H1 (cell line): Measurements from ENCODE around the gene KYNU. TPM values are rescaled to one million over a fixed set of nuclear protein-coding genes. Genes with fewer than 3 reads are reported as not detected.

Experiments
- CTCF ChIA-PET: fragments of 300-600 bp; sonication (Branson Sonifier 250); formaldehyde crosslinking; loops from one replicate; lab custom pipeline; 2021; ENCODE audit not compliant: partially characterized antibody; lab: Charles Lee
- POLR2A ChIA-PET: fragments of 300-600 bp; sonication (Branson Sonifier 250); formaldehyde crosslinking; loops from one replicate; lab custom pipeline; 2021; ENCODE audit warnings: inconsistent platforms; ENCODE audit not compliant: partially characterized antibody; lab: Charles Lee
- DNase-seq, 2 experiments: peaks; one replicate each; pipeline versions ENCODE4 v3.0.0 to v3.0.0-alpha.2; 2010 to 2022; ENCODE audit warnings: low spot score in 2 of 2, low read depth in 1 of 2, mixed read lengths in 1 of 2
- FAIRE-seq: peaks from 2 replicates; lab custom pipeline; 2011; peaks lifted over from hg19 to GRCh38; lab: Jason Lieb, UNC
- H2AFZ ChIP-seq: 2 replicates; pipeline ENCODE4 v1.8.1; 2012; ENCODE audit warnings: low read length, inconsistent platforms
- H2AK5ac ChIP-seq: 2 replicates; pipeline ENCODE4 v1.6.1; 2013; ENCODE audit warnings: low read depth, low read length
- H2BK120ac ChIP-seq: replicated peaks from 2 replicates; pipeline ENCODE3; 2013; ENCODE audit warnings: low read depth, low read length, inconsistent platforms
- H2BK12ac ChIP-seq: 2 replicates; pipeline ENCODE4 v1.6.1; 2013; ENCODE audit warnings: low read depth, low read length
- H2BK15ac ChIP-seq: 2 replicates; pipeline ENCODE4 v1.6.1; 2013; ENCODE audit warnings: low read length
- H2BK20ac ChIP-seq: 2 replicates; pipeline ENCODE4 v1.6.1; 2013; ENCODE audit warnings: low read length
- H2BK5ac ChIP-seq: 2 replicates; pipeline ENCODE4 v1.6.1; 2013; ENCODE audit warnings: low read depth, low read length
- H3K14ac ChIP-seq: 2 replicates; pipeline ENCODE4 v1.6.1; 2013; ENCODE audit warnings: inconsistent platforms; ENCODE audit not compliant: insufficient read length
- H3K18ac ChIP-seq: 2 replicates; pipeline ENCODE4 v1.6.1; 2013; ENCODE audit warnings: low read length; ENCODE audit errors: extremely low read depth
- H3K23ac ChIP-seq: 2 replicates; pipeline ENCODE4 v1.6.1; 2013; ENCODE audit warnings: inconsistent platforms; ENCODE audit not compliant: insufficient read length
- H3K23me2 ChIP-seq: 2 replicates; pipeline ENCODE4 v1.6.1; 2013; ENCODE audit warnings: low read depth, low read length
- H3K27ac ChIP-seq: 2 replicates; pipeline ENCODE4 v1.6.1; 2011; ENCODE audit warnings: low read depth, low read length, inconsistent platforms
- H3K27me3 ChIP-seq, 4 experiments: replicated peaks in 1 of 4; 1 replicate in 1 of 4; 2 replicates in 3 of 4; pipeline versions ENCODE4 v1.6.1 to v1.8.1; 2011 to 2013; ENCODE audit warnings: low read length in 3 of 4, mild to moderate bottlenecking in 3 of 4, inconsistent platforms in 2 of 4, mixed read lengths in 2 of 4, moderate library complexity in 1 of 4; ENCODE audit not compliant: control insufficient read depth in 3 of 4, insufficient read depth in 3 of 4; ENCODE audit errors: extremely low read depth in 1 of 4
- H3K36me3 ChIP-seq, 4 experiments: 2 replicates each; pipeline versions ENCODE4 v1.6.1 to v1.8.1; 2011 to 2013; ENCODE audit warnings: mild to moderate bottlenecking in 4 of 4, low read length in 3 of 4, moderate library complexity in 2 of 4, control low read depth in 1 of 4, inconsistent platforms in 1 of 4; ENCODE audit not compliant: insufficient read depth in 4 of 4, control insufficient read depth in 2 of 4
- H3K4ac ChIP-seq: replicated peaks from 2 replicates; pipeline ENCODE3; 2013; ENCODE audit warnings: low read length, low read depth, mixed read lengths, inconsistent platforms; ENCODE audit not compliant: insufficient read length
- H3K4me1 ChIP-seq, 4 experiments: replicated peaks in 1 of 4; 1 replicate in 1 of 4; 2 replicates in 3 of 4; pipeline versions ENCODE4 v1.6.1 to v1.8.1; 2011 to 2013; ENCODE audit warnings: low read length in 3 of 4, inconsistent platforms in 2 of 4, mixed read lengths in 1 of 4; ENCODE audit not compliant: insufficient read depth in 4 of 4, control insufficient read depth in 3 of 4
- H3K4me2 ChIP-seq, 2 experiments: 2 replicates each; pipeline versions ENCODE4 v1.6.1 to v1.8.1; 2011 to 2013; ENCODE audit warnings: low read depth in 2 of 2, low read length in 2 of 2, control low read depth in 1 of 2, inconsistent platforms in 1 of 2, mild to moderate bottlenecking in 1 of 2; ENCODE audit not compliant: insufficient read depth in 1 of 2
- H3K4me3 ChIP-seq, 4 experiments: fragments of 200-600, 300-600 bp in 1 of 4; sonication (generic), shearing (Covaris generic), sonication (Bioruptor Twin) in 1 of 4; 2 replicates each; pipeline versions ENCODE4 v1.5.1 to v1.8.1; 2011 to 2016; ENCODE audit warnings: low read length in 4 of 4, low read depth in 3 of 4, control low read depth in 2 of 4, inconsistent platforms in 2 of 4, mild to moderate bottlenecking in 2 of 4, mixed read lengths in 1 of 4, moderate library complexity in 1 of 4; ENCODE audit not compliant: insufficient read depth in 2 of 4; ENCODE audit errors: extremely low read depth in 1 of 4
- H3K56ac ChIP-seq: replicated peaks from 2 replicates; pipeline ENCODE3; 2013; ENCODE audit warnings: low read depth, mild to moderate bottlenecking, mixed read lengths, low read length, inconsistent platforms; ENCODE audit not compliant: insufficient read length
- H3K79me1 ChIP-seq: 2 replicates; pipeline ENCODE4 v1.6.1; 2013; ENCODE audit warnings: low read depth, low read length, control low read depth
- H3K79me2 ChIP-seq, 2 experiments: 2 replicates each; pipeline versions ENCODE4 v1.6.1 to v1.8.1; 2012 to 2013; ENCODE audit warnings: low read length in 2 of 2, mild to moderate bottlenecking in 2 of 2, inconsistent platforms in 1 of 2; ENCODE audit not compliant: insufficient read depth in 2 of 2, control insufficient read depth in 1 of 2
- H3K9ac ChIP-seq, 4 experiments: replicated peaks in 1 of 4; 1 replicate in 1 of 4; 2 replicates in 3 of 4; pipeline versions ENCODE4 v1.6.1 to v1.8.1; 2011 to 2013; ENCODE audit warnings: low read depth in 3 of 4, low read length in 3 of 4, control low read depth in 2 of 4, mild to moderate bottlenecking in 2 of 4, moderate library complexity in 2 of 4, inconsistent platforms in 1 of 4; ENCODE audit errors: extremely low read depth in 1 of 4
- H3K9me3 ChIP-seq, 2 experiments: 2 replicates each; pipeline versions ENCODE4 v1.6.1 to v1.8.1; 2012 to 2013; ENCODE audit warnings: mild to moderate bottlenecking in 2 of 2, moderate library complexity in 2 of 2, control low read depth in 1 of 2, inconsistent platforms in 1 of 2, low read depth in 1 of 2, low read length in 1 of 2, mixed read lengths in 1 of 2; ENCODE audit not compliant: insufficient read depth in 2 of 2
- H4K20me1 ChIP-seq, 2 experiments: replicated peaks in 1 of 2; 2 replicates each; pipeline versions ENCODE3 to v1.8.1; 2011 to 2013; ENCODE audit warnings: inconsistent platforms in 2 of 2, low read length in 2 of 2, mild to moderate bottlenecking in 1 of 2; ENCODE audit not compliant: insufficient read depth in 2 of 2, control insufficient read depth in 1 of 2
- H4K5ac ChIP-seq: 2 replicates; pipeline ENCODE4 v1.6.1; 2013; ENCODE audit warnings: low read length, low read depth, mixed read lengths, inconsistent platforms; ENCODE audit not compliant: insufficient read length
- H4K8ac ChIP-seq: 2 replicates; pipeline ENCODE4 v1.8.0; 2013; ENCODE audit warnings: mild to moderate bottlenecking, moderate library complexity, low read length, inconsistent platforms; ENCODE audit not compliant: insufficient read depth; ENCODE audit errors: extremely low read depth
- H4K91ac ChIP-seq: replicated peaks from 2 replicates; pipeline ENCODE3; 2013; ENCODE audit warnings: low read length, mixed read lengths, inconsistent platforms; ENCODE audit not compliant: insufficient read length
- ASH2L ChIP-seq: fragments of 200-600, 300-600 bp; sonication (generic); IDR thresholded peaks from one replicate; pipeline ENCODE4 v1.7.1; 2017; ENCODE audit warnings: low read length
- ATF2 ChIP-seq: IDR thresholded peaks from 2 replicates; pipeline ENCODE4 v1.6.1; 2012; ENCODE audit warnings: low read length, inconsistent platforms
- CEBPB ChIP-seq: IDR thresholded peaks from 2 replicates; pipeline ENCODE4 v1.6.1; 2012; ENCODE audit warnings: low read depth, low read length
- CTBP2 ChIP-seq: IDR thresholded peaks from 2 replicates; pipeline ENCODE4 v1.7.0; 2011; ENCODE audit warnings: borderline replicate concordance, mild to moderate bottlenecking, moderate library complexity, mixed read lengths, low read length; ENCODE audit not compliant: insufficient read depth, insufficient read length
- MAX ChIP-seq: IDR thresholded peaks from 2 replicates; pipeline ENCODE4 v1.6.1; 2012; ENCODE audit warnings: inconsistent platforms
- PHF8 ChIP-seq: fragments of 200-600 bp; sonication (generic); conservative IDR thresholded peaks from 2 replicates; pipeline ENCODE4 v1.7.1; 2012; ENCODE audit warnings: low read depth, mild to moderate bottlenecking, inconsistent platforms, low read length, moderate library complexity
- RNF2 ChIP-seq: fragments of 200-900, 300-1000 bp; sonication (generic); IDR thresholded peaks from 2 replicates; pipeline ENCODE4 v1.7.1; 2016; ENCODE audit warnings: borderline replicate concordance, low read depth, mild to moderate bottlenecking, antibody characterized with exemption, low read length; ENCODE audit not compliant: poor library complexity, severe bottlenecking; ENCODE audit errors: missing control alignments
- SAP30 ChIP-seq: fragments of 300-600 bp; sonication (generic); IDR thresholded peaks from 2 replicates; pipeline ENCODE4 v1.7.1; 2012; ENCODE audit warnings: low read length, moderate library complexity, mild to moderate bottlenecking, inconsistent platforms; ENCODE audit not compliant: insufficient read depth, insufficient replicate concordance
- SIRT6 ChIP-seq: IDR thresholded peaks from one replicate; pipeline ENCODE4 v1.7.1; 2012; ENCODE audit warnings: low read length, inconsistent platforms
- SUZ12 ChIP-seq: fragments of 200-600 bp; sonication (generic); IDR thresholded peaks from 2 replicates; pipeline ENCODE4 v1.6.1; 2012; ENCODE audit warnings: mild to moderate bottlenecking, inconsistent platforms, low read length, moderate library complexity, mixed read lengths
- WGBS, 2 experiments: shearing (Covaris generic) in 1 of 2; methylation state at CpG; one replicate each; pipeline versions ENCODE4 v1.1.6 to v1.1.7; 2013 to 2015; ENCODE audit warnings: low lambda C conversion rate in 2 of 2, mixed read lengths in 2 of 2, inconsistent platforms in 1 of 2, low coverage in 1 of 2, missing lambda C conversion rate in 1 of 2; ENCODE audit not compliant: insufficient replicate concordance in 2 of 2, insufficient coverage in 1 of 2, insufficient read length in 1 of 2; ENCODE audit errors: extremely low coverage in 1 of 2, missing lambda C conversion rate in 1 of 2; 5-methylcytosine and 5-hydroxymethylcytosine counted together
- polyA plus RNA-seq, 7 experiments: library from polyadenylated mRNA; depleted of rRNA in 3 of 7; stranded (reverse) in 5 of 7; unstranded in 2 of 7; fragments of >200 nt in 5 of 7; fragments of 200-250 nt in 2 of 7; gene quantifications; 1 replicate in 5 of 7; 2 replicates in 1 of 7; 4 replicates in 1 of 7; pipeline versions ENCODE4 v1.2.1 to v1.2.3, GENCODE V29; 2011 to 2013; ENCODE audit warnings: missing spikeins in 2 of 7, mixed read lengths in 2 of 7
- total RNA-seq: library from RNA; stranded (reverse); fragmentation: NEBNext Ultra II Directional; extraction: Animal tissue kit (Norgen Biotek cat#: 25700); gene quantifications from 2 replicates; pipeline ENCODE4 v1.2.1, GENCODE V29; 2021
- TF ChIP-seq, protein P1 (sequence below): IDR thresholded peaks from 2 replicates; pipeline ENCODE4 v1.6.1; 2012; ENCODE audit warnings: inconsistent platforms

Gene KYNU
- total and polyA plus RNA-seq, 2 of the 8 experiments (the other 6 are each of a cell fraction or from before 2014, with no cell fraction given) = 0.09 to 0.13 TPM

DNA sequence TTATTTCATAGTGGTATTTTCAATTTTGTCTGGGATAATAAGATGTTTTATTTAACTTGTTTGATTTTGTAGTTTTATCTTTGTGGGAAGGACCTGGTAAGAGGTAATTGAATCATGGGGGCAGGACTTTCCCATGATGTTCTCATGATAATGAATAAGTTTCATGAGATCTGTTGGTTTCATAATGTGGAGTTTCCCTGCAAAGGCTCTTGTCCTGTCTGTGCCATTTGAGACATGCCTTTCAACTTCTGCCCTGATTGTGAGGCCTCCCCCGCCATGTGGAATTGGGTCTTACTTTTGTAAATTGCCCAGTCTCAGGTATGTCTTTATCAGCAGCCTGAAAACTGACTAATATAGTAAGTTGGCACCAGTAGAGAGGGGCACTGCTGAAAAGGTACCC lies 174.0 kb downstream of the KYNU start:
- no peaks in the 10 kb centered on the region for H3K23me2 ChIP-seq
- no peak overlapping the region for H4K8ac ChIP-seq
- no peak overlapping the region for H2BK120ac ChIP-seq
- H3K4me2 ChIP-seq = no peak overlapping the region
- no peak overlapping the region for H4K5ac ChIP-seq
- H3K4ac ChIP-seq = no peak overlapping the region
- POLR2A ChIA-PET = no interaction called here
- H3K4me1 ChIP-seq = no peaks in the 10 kb centered on the region
- H4K91ac ChIP-seq = no peak overlapping the region
- H3K27ac ChIP-seq = no peak overlapping the region
- WGBS, 2 experiments = 95% methylated on average over 1 of the region's 1 CpG; no CpG with 5 or more reads in 1 of the 2 experiments
- FAIRE-seq (no peak), DNase-seq (no peak)
- no peak overlapping the region for H2AFZ ChIP-seq
- H3K9ac ChIP-seq = no peak overlapping the region
- no peak overlapping the region for H3K14ac ChIP-seq
- peaks cover 2 to 5% of the 10 kb centered on the region in 2 experiments; a peak in 2 of 4 replicates for H3K9me3 ChIP-seq
- no peaks in the 10 kb centered on the region for H3K27me3 ChIP-seq
- H2BK5ac ChIP-seq = no peak overlapping the region
- H2AK5ac ChIP-seq = no peak overlapping the region
- H2BK15ac ChIP-seq = no peak overlapping the region
- no peaks in the 10 kb centered on the region for H4K20me1 ChIP-seq
- H3K56ac ChIP-seq = no peak overlapping the region
- no peak overlapping the region for H3K4me3 ChIP-seq
- no peak overlapping the region for H2BK12ac ChIP-seq
- H3K23ac ChIP-seq = no peak overlapping the region
- CTCF ChIA-PET = no interaction called here
- no peaks in the 10 kb centered on the region for H3K36me3 ChIP-seq
- no peak overlapping the region for H3K18ac ChIP-seq
- no peaks in the 10 kb centered on the region for H3K79me1 ChIP-seq
- no peaks in the 10 kb centered on the region for H3K79me2 ChIP-seq
- H2BK20ac ChIP-seq = no peak overlapping the region
- TF ChIP-seq, protein P1, sequence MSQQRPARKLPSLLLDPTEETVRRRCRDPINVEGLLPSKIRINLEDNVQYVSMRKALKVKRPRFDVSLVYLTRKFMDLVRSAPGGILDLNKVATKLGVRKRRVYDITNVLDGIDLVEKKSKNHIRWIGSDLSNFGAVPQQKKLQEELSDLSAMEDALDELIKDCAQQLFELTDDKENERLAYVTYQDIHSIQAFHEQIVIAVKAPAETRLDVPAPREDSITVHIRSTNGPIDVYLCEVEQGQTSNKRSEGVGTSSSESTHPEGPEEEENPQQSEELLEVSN = no peak
- TF ChIP-seq ATF2 (no peak), CEBPB (no peak), ASH2L (no peak), SIRT6 (no peak), RNF2 (no peak), CTBP2 (no peak), SUZ12 (no peak), PHF8 (no peak), MAX (no peak), SAP30 (no peak)
